Large intestine (tissue), 3 donors: ENCODE data around the gene CELF4. TPM values are rescaled to one million over a fixed set of nuclear protein-coding genes. Genes with fewer than 3 reads are reported as not detected.

ENCODE experiments used
- DNase-seq, 2 donors: peaks; one replicate each; pipeline versions ENCODE4 v3.0.0 to v3.0.0-alpha.2; 2013
- H3K27ac ChIP-seq: one replicate; pipeline ENCODE4 v1.5.1; 2013; ENCODE audit warnings: low read length
- H3K27me3 ChIP-seq: 2 replicates; pipeline ENCODE4 v1.6.1; 2013; ENCODE audit warnings: low read length; ENCODE audit not compliant: control insufficient read depth, insufficient read depth
- H3K36me3 ChIP-seq: 2 replicates; pipeline ENCODE4 v1.6.1; 2013; ENCODE audit warnings: low read length; ENCODE audit not compliant: control insufficient read depth, insufficient read depth
- H3K4me1 ChIP-seq: one replicate; pipeline ENCODE4 v1.6.1; 2013; ENCODE audit warnings: low read length; ENCODE audit not compliant: control insufficient read depth, insufficient read depth
- H3K4me3 ChIP-seq: one replicate; pipeline ENCODE4 v1.5.1; 2013; ENCODE audit warnings: low read length
- H3K9me3 ChIP-seq: one replicate; pipeline ENCODE4 v1.6.1; 2013; ENCODE audit warnings: mild to moderate bottlenecking, low read depth, low read length, moderate library complexity; ENCODE audit not compliant: control insufficient read depth
- WGBS: methylation state at CpG from one replicate; pipeline ENCODE4 v1.1.5; 2013; ENCODE audit warnings: low lambda C conversion rate; ENCODE audit not compliant: insufficient coverage; 5-methylcytosine and 5-hydroxymethylcytosine counted together
- polyA plus RNA-seq: library from polyadenylated mRNA; unstranded; fragments of 120-200 nt; gene quantifications from one replicate; pipeline ENCODE4 v1.2.1, GENCODE V29; 2013

Gene CELF4
- polyA plus RNA-seq, 1 donor, result 16.2 TPM

DNA sequence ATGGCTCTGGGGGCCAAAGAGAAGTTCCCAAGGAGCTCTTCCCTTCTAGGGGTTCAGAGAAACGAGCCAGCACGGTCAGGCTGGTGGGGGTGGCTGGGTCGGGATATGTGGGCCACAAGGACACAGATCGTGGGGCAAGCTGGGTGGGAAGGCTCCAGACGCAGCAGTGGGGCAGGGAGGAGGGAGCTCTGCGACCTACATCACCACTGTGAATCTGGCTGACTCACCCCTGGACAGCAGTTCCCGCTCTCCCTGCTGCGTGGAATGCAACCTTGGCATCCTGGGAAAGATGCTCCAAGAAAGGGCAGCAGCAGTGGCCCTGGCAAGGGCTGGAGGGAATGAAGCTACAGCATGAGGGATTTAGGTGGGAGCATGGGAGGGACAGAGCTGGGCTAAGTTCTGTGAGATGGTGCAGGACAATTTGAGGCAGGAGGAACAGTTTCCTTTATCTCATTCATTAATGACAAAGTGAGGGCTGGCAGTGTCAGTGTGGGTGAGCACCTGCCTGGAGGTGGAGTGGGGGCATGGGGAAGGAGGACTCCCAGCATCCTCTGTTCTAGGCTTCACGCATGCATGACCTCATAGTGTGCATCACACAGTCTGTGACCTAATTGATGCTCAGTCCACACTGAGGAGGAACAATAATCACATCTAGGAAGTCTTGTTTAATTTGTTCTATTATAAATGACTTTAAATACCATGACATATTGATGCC lies 25.0 kb downstream of the CELF4 start:
- H3K4me1 ChIP-seq, result no peaks in the 10 kb centered on the region
- WGBS, result no CpG with 5 or more reads among the region's 9 CpGs
- no peaks in the 10 kb centered on the region for H3K9me3 ChIP-seq
- no peak overlapping the region for H3K4me3 ChIP-seq
- no peaks in the 10 kb centered on the region for H3K36me3 ChIP-seq
- H3K27me3 ChIP-seq, result peaks cover 34% of the 10 kb centered on the region
- no peak overlapping the region for H3K27ac ChIP-seq
- no peak for DNase-seq

DNA sequence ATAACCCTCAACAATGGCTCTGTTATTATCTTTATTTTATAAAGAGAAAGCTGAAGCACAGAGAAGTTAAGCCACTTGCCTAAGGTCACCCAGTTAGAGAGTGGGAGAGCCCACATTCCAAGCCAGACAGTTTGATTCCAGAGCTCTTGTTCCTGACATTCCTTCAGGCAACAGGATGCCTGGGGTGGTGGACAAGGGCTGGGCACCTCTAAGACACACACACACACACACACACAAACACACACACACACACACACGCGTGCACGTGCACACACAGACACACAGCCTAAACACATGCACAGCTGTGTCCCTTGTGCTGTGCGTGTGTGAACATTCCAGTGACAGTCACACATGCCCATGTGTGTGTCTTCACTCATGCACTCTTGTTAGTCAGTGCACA lies 26.4 kb downstream of the CELF4 start:
- Histone ChIP-seq H3K4me3 (no peak overlapping the region), H3K4me1 (no peaks in the 10 kb centered on the region), H3K36me3 (no peaks in the 10 kb centered on the region), H3K27me3 (peaks cover 34% of the 10 kb centered on the region), H3K27ac (no peak overlapping the region), H3K9me3 (no peaks in the 10 kb centered on the region)
- WGBS, result no CpG with 5 or more reads among the region's 4 CpGs
- DNase-seq, result no peak

DNA sequence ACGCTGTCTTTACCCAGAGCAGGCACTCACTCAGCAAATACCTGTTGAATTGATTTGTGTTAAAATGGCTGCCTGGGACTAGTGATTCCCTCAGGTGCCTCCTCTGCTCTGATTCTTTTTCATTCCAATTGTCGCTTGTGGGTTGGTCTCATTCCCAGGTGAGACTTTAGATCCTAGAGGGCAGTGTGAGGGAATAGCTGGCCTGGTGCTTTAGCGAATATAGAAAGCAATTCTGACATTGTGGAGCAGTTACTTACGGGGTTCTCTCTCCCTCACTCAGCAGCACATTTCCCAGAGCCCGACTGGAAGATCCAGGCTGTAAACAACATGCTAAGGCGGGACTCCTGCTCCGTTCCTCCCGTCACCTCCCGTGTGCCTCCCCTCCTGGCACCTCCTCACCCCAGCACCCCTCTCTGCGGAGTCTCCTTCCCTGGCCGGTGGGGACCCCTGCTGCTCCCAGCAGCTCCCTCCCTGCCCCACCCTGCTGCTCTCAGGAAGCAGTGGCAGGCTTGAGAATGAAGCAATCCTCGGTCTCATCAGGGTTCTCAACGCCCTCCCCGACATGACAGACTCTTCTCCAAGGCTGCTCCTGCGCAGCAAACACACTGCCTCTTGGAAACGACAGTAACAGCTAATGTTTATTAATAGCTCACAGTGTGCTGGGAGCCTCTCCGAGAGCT lies 26.9 kb downstream of the CELF4 start:
- Histone ChIP-seq H3K36me3 (no peaks in the 10 kb centered on the region), H3K27ac (no peak overlapping the region), H3K27me3 (peaks cover 34% of the 10 kb centered on the region), H3K9me3 (no peaks in the 10 kb centered on the region), H3K4me3 (no peak overlapping the region), H3K4me1 (no peaks in the 10 kb centered on the region)
- 20% methylated on average over 1 of the region's 17 CpGs for WGBS
- no peak for DNase-seq

DNA sequence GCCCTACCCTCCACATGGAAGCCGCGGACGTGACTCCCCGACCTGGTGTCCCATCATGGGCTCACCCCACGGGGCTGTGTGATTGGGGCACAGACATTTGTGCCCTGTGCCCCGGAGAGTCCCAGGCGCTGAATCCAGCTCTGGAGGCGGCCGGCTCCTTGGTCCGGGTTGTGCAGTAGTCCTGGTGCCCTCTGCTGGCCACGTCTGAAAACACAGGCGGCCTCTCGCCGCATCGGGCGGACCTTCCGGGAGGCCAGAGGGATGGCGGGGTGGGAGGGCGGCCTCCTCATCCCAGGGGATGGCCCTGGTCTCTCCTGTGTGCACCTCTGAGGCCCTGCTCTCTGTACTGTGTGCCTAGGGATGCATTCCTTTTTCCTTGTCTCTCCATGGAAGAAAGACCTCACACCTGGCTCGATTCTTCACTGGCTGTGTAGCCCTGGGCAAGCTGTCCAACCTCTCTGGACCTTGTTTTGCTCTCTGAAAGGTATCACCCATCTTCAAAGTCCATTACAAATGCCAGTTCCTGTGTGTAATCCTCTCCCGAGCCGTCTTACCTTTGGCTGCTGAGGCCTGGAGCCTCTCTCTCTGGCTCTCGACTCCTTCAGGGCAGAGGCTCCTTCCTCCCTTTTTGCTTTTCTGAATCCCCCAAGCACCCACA lies 27.6 kb downstream of the CELF4 start:
- H3K4me1 ChIP-seq, result no peaks in the 10 kb centered on the region
- DNase-seq, result peak; percentile 44 to 63
- peaks cover 37% of the 10 kb centered on the region for H3K27me3 ChIP-seq
- no peaks in the 10 kb centered on the region for H3K36me3 ChIP-seq
- no peak overlapping the region for H3K27ac ChIP-seq
- H3K4me3 ChIP-seq, result no peak overlapping the region
- no CpG with 5 or more reads among the region's 23 CpGs for WGBS
- no peaks in the 10 kb centered on the region for H3K9me3 ChIP-seq

DNA sequence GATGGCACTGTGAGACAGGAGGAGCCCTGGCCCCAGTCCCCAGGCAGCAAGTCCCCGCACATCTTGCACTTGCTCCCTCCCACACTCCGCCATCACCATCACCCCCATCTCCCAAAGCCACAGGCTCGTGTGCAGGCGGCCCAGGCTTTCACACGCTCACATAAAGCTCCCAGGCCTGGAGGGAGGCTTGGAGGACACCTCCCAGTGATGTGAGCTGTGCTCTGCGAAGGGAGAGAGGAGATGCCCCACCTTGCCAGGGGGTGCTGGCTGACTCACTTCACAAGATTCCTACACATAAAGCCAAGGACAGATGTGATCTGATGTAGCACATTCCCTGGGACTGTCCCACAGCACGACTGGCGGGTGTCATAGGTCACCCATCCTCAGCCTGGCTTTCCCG lies 28.9 kb downstream of the CELF4 start:
- peaks cover 38% of the 10 kb centered on the region for H3K27me3 ChIP-seq
- no peaks in the 10 kb centered on the region for H3K36me3 ChIP-seq
- no peaks in the 10 kb centered on the region for H3K4me1 ChIP-seq
- H3K4me3 ChIP-seq, result no peak overlapping the region
- no CpG with 5 or more reads among the region's 9 CpGs for whole genome bisulfite sequencing
- no peaks in the 10 kb centered on the region for H3K9me3 ChIP-seq
- H3K27ac ChIP-seq, result no peak overlapping the region
- no peak for DNase-seq

DNA sequence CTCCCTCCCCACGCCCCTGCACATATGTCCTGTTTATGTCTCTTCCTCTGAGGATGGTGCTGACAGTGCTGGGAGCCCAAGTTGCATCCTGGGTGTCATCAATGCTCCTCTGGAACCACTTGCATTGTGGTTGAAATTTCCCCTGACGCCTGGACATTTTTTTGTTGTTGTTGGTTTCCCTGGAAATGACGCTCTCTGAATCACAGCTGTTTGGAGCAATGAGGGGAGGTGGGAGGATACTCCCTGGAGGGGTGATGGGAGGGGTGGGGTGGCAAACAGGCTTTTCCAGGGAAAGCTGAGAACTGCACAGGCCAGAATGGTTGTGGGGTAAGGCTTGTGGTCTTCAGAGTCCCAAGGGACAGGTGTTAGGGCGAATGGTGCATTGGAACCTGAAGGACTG lies 29.6 kb downstream of the CELF4 start:
- no peak overlapping the region for H3K27ac ChIP-seq
- no peaks in the 10 kb centered on the region for H3K36me3 ChIP-seq
- no CpG with 5 or more reads among the region's 4 CpGs for WGBS
- no peaks in the 10 kb centered on the region for H3K4me1 ChIP-seq
- no peak overlapping the region for H3K4me3 ChIP-seq
- DNase-seq, result peak in 1 of 2 donors; percentile 21
- H3K9me3 ChIP-seq, result no peaks in the 10 kb centered on the region
- H3K27me3 ChIP-seq, result peaks cover 38% of the 10 kb centered on the region

DNA sequence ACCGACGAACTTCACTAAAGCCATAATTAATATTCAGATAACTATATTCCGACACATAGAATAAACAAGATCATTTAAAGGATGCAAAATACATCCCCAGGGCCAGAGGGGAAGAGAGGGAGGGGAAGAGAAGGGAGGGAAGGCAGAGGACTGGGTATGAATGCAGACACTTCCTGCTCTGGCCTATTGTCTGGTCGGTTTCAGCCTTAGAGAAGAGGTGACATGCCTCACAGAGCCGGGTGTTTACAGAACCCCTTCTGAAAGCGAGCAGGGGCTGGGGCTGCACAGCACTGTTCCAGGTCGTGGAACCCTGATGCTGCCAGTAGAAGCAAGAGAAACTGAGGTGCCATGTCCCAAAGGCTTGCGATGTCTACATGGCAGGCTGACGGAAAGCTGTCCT lies 31.0 kb downstream of the CELF4 start:
- H3K36me3 ChIP-seq, result no peaks in the 10 kb centered on the region
- H3K27ac ChIP-seq, result no peak overlapping the region
- H3K4me1 ChIP-seq, result no peaks in the 10 kb centered on the region
- H3K27me3 ChIP-seq, result peaks cover 42% of the 10 kb centered on the region
- H3K4me3 ChIP-seq, result no peak overlapping the region
- 40% methylated on average over 1 of the region's 9 CpGs for WGBS
- no peak for DNase-seq
- H3K9me3 ChIP-seq, result no peaks in the 10 kb centered on the region

DNA sequence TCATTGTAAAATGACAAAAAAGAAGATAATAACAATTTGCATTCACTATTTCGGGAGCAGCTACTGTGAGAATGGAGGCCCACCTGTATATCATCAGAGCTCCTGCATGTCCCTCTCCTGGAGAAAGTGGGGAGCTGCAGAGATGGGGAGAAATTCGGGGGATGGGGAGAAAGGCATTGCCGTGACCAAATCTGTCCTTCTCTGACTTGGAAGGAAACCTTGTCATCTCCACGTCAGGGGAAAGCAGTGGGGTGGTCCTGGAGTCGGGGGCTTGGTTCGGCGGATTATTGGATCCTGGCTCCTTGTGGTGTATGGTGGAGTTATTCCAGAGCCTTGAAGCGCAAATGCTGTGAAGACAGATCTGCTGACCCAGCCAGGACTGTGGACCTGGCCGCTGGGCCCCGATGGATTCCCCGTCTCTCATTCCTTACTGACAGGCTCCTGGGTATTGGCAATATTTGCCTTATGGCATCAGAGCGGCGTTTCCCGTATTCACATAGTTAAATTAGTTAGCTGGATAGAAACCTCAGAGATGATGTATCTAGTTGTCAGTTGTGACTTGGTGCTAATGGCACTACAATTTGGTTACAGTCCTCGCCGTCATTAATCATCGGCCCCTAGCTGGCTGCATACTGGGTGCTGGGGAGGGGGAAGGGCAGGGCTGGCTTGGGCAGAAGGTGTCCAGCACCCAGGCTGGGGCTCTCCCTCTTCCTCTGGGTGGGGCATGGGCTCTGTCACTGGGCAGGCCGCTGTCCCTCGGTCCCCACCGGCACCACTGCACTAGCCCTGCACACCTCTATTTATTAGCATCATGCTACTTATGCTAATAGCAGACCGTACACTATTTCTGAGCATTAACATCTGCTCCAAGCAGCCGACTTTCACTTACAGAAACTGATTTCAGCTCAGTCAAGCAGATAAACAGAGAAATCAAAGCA lies 31.7 kb downstream of the CELF4 start:
- Histone ChIP-seq H3K27ac (peak overlapping the region; percentile 29), H3K4me3 (no peak overlapping the region), H3K36me3 (no peaks in the 10 kb centered on the region), H3K9me3 (no peaks in the 10 kb centered on the region), H3K4me1 (no peaks in the 10 kb centered on the region), H3K27me3 (peaks cover 40% of the 10 kb centered on the region)
- no peak for DNase-seq
- WGBS, result no CpG with 5 or more reads among the region's 22 CpGs

DNA sequence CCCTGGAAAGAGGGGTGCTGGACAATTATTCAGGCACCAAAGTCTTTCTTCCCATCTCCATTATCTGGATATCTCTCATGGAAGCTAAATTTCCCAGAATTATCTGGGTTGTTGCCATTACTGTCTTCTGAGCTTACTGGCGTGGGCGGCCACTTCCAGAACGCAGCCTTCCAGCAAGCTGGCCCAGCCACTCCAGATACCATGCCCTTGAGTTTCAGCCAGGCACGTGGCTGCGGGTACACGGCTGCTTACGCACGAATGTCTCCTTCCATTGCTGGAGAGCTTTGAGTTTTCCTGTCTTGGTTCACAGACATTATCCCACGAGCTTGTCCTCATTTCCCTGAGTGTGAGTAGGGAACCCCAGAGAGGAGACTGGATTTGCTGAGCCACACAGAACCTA lies 32.7 kb downstream of the CELF4 start:
- DNase-seq, result no peak
- Histone ChIP-seq H3K27me3 (peaks cover 30% of the 10 kb centered on the region), H3K4me3 (no peak overlapping the region), H3K27ac (no peak overlapping the region), H3K36me3 (no peaks in the 10 kb centered on the region), H3K9me3 (no peaks in the 10 kb centered on the region), H3K4me1 (no peaks in the 10 kb centered on the region)
- WGBS, result no CpG with 5 or more reads among the region's 9 CpGs

DNA sequence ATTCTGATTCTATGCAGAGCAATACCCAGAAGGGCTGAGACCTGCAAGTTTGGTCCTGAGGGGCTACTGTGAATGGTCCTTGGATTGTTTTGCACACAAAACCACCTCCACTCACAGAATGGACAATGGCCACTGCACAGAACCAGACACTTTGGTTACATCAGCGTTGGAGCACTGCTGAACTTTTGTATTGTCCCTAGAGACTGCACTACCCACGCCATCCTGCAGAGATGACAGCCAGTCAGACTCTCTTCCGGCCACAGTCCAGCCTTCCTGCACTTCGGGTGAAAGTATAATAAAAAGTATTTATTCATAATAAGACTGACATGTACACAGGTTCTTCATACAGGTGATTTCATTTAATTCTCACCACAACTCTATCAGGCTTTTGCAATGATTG lies 35.7 kb downstream of the CELF4 start:
- Histone ChIP-seq H3K27me3 (peaks cover 42% of the 10 kb centered on the region), H3K4me3 (no peak overlapping the region), H3K4me1 (no peaks in the 10 kb centered on the region), H3K36me3 (no peaks in the 10 kb centered on the region), H3K9me3 (no peaks in the 10 kb centered on the region), H3K27ac (no peak overlapping the region)
- no peak for DNase-seq
- whole genome bisulfite sequencing, result no CpG with 5 or more reads among the region's 4 CpGs
